Osteocyte (in vitro differentiated cells): ENCODE results near the gene FMNL2. TPM values are rescaled to one million over a fixed set of nuclear protein-coding genes. Genes with fewer than 3 reads are reported as not detected.

Experiments
- DNase-seq: peaks from one replicate; pipeline ENCODE4 v3.0.0; 2021; ENCODE audit warnings: mixed read lengths; ENCODE audit not compliant: unreplicated experiment; ENCODE audit errors: extremely low spot score
- H3K27ac Mint-ChIP-seq: one replicate; pipeline ENCODE4 v1.8.0; 2021; ENCODE audit warnings: mild to moderate bottlenecking, mixed read lengths; ENCODE audit not compliant: unreplicated experiment
- H3K27me3 Mint-ChIP-seq: one replicate; pipeline ENCODE4 v1.8.0; 2021; ENCODE audit warnings: mixed read lengths; ENCODE audit not compliant: unreplicated experiment
- H3K36me3 Mint-ChIP-seq: one replicate; pipeline ENCODE4 v1.8.0; 2021; ENCODE audit warnings: mixed read lengths; ENCODE audit not compliant: unreplicated experiment
- H3K4me1 Mint-ChIP-seq: one replicate; pipeline ENCODE4 v1.8.0; 2021; ENCODE audit warnings: mixed read lengths; ENCODE audit not compliant: unreplicated experiment
- H3K4me3 Mint-ChIP-seq: one replicate; pipeline ENCODE4 v1.8.0; 2021; ENCODE audit warnings: mild to moderate bottlenecking, moderate library complexity, mixed read lengths; ENCODE audit not compliant: unreplicated experiment
- H3K9me3 Mint-ChIP-seq: one replicate; pipeline ENCODE4 v1.8.0; 2021; ENCODE audit warnings: mixed read lengths; ENCODE audit not compliant: unreplicated experiment
- total RNA-seq: library from RNA; stranded (reverse); gene quantifications from 2 replicates; pipeline ENCODE4 v1.2.1, GENCODE V29; 2021
- TF ChIP-seq, protein P1 (sequence below): fragments of 200-600 bp; sonication (generic); IDR thresholded peaks from 2 replicates; pipeline ENCODE4 v1.5.0; 2021; ENCODE audit warnings: antibody characterized with exemption, mild to moderate bottlenecking, moderate library complexity

The FMNL2 gene
- total RNA-seq, 1 donor from 2014 or later: 45.3 TPM

DNA sequence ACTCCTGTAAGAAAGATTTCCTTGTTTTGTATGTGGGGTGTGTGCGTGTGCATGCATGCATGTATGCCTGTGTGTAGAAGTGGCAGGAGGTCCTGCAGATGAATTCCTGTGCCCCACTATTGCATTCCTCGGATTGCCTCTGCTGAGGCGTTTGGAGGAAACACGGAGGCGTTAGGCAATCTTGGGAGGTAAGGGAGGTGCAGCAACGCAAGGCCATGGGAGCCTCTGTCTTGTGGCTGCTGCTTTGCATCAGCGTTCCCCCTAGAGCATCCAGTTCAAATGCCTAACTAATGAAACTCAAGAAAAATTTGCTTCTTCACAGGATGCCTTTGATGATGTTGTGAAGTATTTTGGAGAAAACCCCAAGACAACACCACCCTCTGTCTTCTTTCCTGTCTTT lies 302.3 kb downstream of the FMNL2 start:
- no peak for DNase-seq
- peaks cover 32% of the 10 kb centered on the region for H3K36me3 Mint-ChIP-seq
- H3K9me3 Mint-ChIP-seq: no peaks in the 10 kb centered on the region
- no peaks in the 10 kb centered on the region for H3K4me1 Mint-ChIP-seq
- H3K27me3 Mint-ChIP-seq: no peaks in the 10 kb centered on the region
- TF ChIP-seq, protein P1, sequence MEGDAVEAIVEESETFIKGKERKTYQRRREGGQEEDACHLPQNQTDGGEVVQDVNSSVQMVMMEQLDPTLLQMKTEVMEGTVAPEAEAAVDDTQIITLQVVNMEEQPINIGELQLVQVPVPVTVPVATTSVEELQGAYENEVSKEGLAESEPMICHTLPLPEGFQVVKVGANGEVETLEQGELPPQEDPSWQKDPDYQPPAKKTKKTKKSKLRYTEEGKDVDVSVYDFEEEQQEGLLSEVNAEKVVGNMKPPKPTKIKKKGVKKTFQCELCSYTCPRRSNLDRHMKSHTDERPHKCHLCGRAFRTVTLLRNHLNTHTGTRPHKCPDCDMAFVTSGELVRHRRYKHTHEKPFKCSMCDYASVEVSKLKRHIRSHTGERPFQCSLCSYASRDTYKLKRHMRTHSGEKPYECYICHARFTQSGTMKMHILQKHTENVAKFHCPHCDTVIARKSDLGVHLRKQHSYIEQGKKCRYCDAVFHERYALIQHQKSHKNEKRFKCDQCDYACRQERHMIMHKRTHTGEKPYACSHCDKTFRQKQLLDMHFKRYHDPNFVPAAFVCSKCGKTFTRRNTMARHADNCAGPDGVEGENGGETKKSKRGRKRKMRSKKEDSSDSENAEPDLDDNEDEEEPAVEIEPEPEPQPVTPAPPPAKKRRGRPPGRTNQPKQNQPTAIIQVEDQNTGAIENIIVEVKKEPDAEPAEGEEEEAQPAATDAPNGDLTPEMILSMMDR: no peak
- no peak overlapping the region for H3K27ac Mint-ChIP-seq
- no peak overlapping the region for H3K4me3 Mint-ChIP-seq

DNA sequence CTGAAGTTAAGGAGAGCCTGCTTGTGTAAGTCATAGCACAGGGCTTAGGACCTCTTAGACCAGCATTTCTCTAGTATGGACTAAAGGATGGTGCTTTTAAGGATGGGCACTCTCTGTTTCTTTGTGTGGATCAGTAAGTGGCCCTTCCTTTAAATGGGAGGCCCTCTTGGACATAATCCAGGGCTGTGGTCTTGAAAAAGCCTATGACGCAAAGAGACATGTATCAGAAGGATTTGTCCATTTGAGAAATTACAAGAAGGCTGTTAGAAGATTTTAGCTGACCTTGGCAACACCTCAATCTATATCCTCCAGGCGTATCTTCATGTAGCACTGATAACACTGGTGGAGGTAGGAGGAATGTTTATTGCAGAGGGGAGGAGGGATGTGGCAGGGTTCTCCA lies 303.1 kb downstream of the FMNL2 start:
- no peaks in the 10 kb centered on the region for H3K4me1 Mint-ChIP-seq
- no peak for DNase-seq
- no peak overlapping the region for H3K27ac Mint-ChIP-seq
- no peaks in the 10 kb centered on the region for H3K27me3 Mint-ChIP-seq
- H3K36me3 Mint-ChIP-seq: peaks cover 34% of the 10 kb centered on the region
- TF ChIP-seq, protein P1: no peak
- no peaks in the 10 kb centered on the region for H3K9me3 Mint-ChIP-seq
- H3K4me3 Mint-ChIP-seq: no peak overlapping the region

DNA sequence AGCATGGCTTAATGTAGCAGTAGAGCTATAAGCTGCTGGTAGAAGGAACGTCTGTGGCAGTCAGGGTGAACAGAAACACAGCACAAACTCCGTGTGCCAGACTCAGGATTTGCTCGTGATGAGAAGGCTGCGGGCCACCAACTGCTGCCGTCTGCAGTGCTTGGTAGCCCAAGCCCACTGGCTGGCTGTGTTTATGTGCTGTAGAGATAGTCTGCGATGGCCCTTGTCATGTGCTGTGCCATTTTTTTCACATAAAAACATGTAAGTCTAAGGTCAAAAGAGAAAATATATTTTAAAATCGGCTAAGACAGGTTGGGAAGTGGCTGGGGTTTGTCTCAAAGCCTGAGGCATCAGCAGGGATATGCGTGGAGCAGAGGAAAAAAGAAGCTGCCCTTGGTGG lies 303.6 kb downstream of the FMNL2 start:
- no peak for DNase-seq
- Mint-ChIP-seq H3K27ac (no peak overlapping the region), H3K9me3 (no peaks in the 10 kb centered on the region), H3K27me3 (no peaks in the 10 kb centered on the region), H3K4me3 (no peak overlapping the region), H3K4me1 (no peaks in the 10 kb centered on the region), H3K36me3 (peaks cover 38% of the 10 kb centered on the region)
- TF ChIP-seq, protein P1: no peak

GRCh38 chr2:152644189-152644873 lies 309.4 kb downstream of the FMNL2 start:
- Mint-ChIP-seq H3K27ac (no peak overlapping the region), H3K9me3 (no peaks in the 10 kb centered on the region), H3K36me3 (peaks cover 39% of the 10 kb centered on the region), H3K4me1 (peaks cover 8% of the 10 kb centered on the region), H3K27me3 (no peaks in the 10 kb centered on the region), H3K4me3 (no peak overlapping the region)
- DNase-seq: no peak
- TF ChIP-seq, protein P1: no peak

DNA sequence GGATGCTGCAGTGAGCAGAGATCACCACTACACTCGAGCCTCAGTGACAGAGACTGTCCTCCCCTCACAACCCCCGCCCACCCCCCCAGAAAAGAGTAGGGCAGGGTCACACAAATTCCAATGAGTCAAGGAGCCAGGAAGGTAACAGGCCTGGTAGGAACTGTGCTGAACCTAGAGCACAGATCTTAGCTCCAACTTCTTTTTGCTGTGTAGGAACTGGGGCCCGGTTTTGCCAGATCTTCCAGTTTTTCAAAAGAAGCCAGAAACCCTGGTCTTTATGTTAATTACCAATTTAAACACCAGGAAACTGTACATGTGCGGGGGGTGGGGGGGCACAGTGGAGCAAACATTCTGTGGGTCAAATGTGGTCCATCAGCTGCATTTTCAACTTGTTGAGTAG lies 311.3 kb downstream of the FMNL2 start:
- no peak overlapping the region for H3K4me3 Mint-ChIP-seq
- H3K27ac Mint-ChIP-seq: no peak overlapping the region
- no peaks in the 10 kb centered on the region for H3K9me3 Mint-ChIP-seq
- H3K4me1 Mint-ChIP-seq: peaks cover 8% of the 10 kb centered on the region
- H3K27me3 Mint-ChIP-seq: no peaks in the 10 kb centered on the region
- no peak for DNase-seq
- TF ChIP-seq, protein P1: no peak
- peaks cover 27% of the 10 kb centered on the region for H3K36me3 Mint-ChIP-seq
